ENCODE measurements around the gene PTPRN2.

The PTPRN2 gene

DNA sequence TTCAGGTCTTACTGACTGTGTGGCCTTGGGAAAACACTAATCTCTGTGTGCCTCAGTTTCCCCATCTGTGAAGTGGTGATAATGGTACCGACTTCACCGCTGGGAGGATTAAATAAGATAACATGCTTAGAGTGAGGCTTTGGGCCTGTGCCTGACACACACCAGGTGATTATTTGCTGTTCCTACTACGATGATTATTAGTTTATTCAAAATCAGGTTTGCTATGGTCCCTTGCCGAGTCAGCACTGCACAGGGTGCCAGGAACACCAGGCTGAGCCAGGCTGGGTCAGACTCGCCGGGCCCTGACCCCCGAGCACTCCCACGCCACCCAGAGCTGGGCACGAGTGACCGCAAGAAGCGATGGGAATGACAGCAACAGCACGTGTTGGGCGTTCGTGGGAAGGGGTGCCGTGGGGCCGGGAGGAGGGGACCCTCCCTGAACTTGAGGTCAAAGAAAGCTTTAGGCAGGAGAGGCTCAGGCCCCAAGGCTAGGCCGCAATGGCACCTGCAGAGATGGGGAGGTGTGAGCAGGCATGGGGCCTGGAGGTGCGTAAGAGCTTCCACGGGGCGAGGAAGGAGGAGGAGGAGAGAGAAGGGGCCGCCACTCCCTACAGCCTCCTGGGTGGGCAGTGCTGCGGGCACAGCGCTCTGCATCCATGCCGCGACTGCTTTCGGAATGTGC is 925.4 kb downstream of the PTPRN2 start:
- ChIA-PET POLR2A (no interaction called here), CTCF (no interaction called here)
- TF ChIP-seq BHLHE40 (IDR thresholded peaks at IDR 0.05; ENCODE audit: borderline replicate concordance): no peak
- TF ChIP-seq TARDBP (IDR thresholded peaks at IDR 0.05): no peak
- no peak for TF ChIP-seq ELF4 (IDR thresholded peaks at IDR 0.05)
- TF ChIP-seq ARNT (IDR thresholded peaks at IDR 0.05): no peak
- DNase-seq (ENCODE audit: extremely low spot score): no peak

DNA sequence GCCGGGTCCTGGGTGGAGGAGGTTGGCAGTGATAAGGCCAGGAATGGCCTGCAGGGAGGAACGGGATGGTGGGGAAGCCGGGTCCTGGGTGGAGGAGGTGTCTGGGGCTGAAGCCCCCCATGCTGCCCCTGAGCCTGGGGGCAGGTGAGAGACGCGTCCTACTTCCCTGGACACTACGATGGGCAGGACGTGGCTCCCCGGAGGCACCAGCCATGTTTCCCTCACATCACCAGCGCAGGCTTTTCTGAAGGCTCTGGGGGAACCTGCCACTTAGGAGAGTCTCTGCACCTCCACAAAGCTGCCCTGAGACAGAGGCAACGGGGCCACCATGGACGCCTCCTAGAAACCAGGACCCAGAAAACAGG is 926.0 kb downstream of the PTPRN2 start:
- POLR2A ChIA-PET: no interaction called here
- no peak for DNase-seq (ENCODE audit: extremely low spot score)
- CTCF ChIA-PET: no interaction called here
- TF ChIP-seq HDGF (IDR thresholded peaks at IDR 0.05; ENCODE audit: borderline replicate concordance) (no peak), NFRKB (IDR thresholded peaks at IDR 0.05) (no peak), SP1 (IDR thresholded peaks at IDR 0.05) (no peak), FOXM1 (IDR thresholded peaks at IDR 0.05; ENCODE audit: borderline replicate concordance) (no peak), FOXA1 (IDR thresholded peaks at IDR 0.05) (no peak), SUZ12 (IDR thresholded peaks at IDR 0.05) (no peak), CTBP1 (IDR thresholded peaks at IDR 0.05; ENCODE audit: borderline replicate concordance) (no peak), BHLHE40 (IDR thresholded peaks at IDR 0.05; ENCODE audit: borderline replicate concordance) (no peak), TARDBP (IDR thresholded peaks at IDR 0.05) (no peak), FOXK2 (IDR thresholded peaks at IDR 0.05) (no peak), ARNT (IDR thresholded peaks at IDR 0.05) (no peak), LEF1 (IDR thresholded peaks at IDR 0.05; ENCODE audit: borderline replicate concordance) (no peak), L3MBTL2 (conservative IDR thresholded peaks at IDR 0.05) (no peak), ZNF384 (IDR thresholded peaks at IDR 0.05) (no peak)

DNA sequence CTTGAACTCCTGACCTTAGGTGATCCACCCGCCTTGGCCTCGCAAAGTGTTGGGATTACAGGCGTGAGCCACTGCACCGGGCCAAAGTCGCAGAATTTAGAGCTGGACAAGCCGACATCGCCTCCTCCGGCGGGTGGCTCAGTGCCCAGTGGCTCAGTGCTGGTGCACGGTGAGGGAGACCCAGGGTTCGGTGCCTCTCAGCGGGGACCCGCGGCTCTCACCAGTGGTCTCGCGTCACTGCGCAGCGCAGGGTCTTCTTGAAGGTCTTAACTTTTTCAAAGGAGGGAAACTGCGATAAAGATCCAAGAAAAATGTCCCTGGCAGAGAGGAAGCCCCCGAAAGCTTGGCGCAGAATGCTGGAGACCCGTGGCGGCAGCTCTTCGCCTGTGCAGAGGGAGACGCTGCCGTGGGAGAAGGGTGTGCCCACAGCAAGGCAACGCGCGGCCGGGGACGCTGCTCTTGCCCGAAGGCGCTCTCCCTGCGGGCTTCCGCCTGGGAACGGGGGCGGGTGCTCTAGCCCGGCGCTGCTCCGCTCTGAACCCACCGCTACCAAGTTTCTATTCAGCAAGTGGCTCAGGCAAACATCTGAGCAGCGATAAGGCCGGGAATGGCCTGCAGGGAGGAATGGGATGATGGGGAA is 926.5 kb downstream of the PTPRN2 start:
- no peak for TF ChIP-seq CTBP1 (IDR thresholded peaks at IDR 0.05; ENCODE audit: borderline replicate concordance)
- ChIA-PET POLR2A (no interaction called here), CTCF (no interaction called here)
- DNase-seq (ENCODE audit: extremely low spot score): no peak

DNA sequence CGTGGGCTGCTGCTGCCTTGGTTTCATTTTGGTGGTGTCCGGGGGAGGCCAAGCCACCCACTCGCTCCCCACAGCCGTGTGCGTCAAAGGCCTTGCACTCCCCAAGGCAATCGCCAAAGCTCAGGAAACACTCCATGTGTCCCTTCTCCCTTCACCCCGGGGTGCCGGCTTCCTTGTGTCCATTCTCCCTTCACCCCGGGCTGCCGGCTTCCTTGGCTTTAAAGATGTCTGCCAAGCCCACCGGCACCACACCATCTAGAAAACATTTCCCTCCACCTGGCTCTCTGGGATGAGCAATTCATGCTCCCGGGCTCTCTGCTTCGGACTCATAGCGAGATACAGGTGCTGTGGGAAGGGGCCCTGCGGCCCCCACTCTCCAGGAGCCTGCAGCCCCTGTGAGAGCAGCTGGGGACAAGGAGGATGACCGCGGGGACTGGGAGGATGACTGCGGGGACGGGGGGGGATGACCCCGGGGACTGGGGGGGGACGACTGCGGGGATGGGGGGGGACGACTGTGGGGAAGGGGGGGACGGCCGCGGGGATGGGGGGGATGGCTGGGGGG is 928.7 kb downstream of the PTPRN2 start:
- TF ChIP-seq BHLHE40 (IDR thresholded peaks at IDR 0.05; ENCODE audit: borderline replicate concordance) (no peak), L3MBTL2 (conservative IDR thresholded peaks at IDR 0.05) (no peak), TARDBP (IDR thresholded peaks at IDR 0.05) (no peak), ZNF384 (IDR thresholded peaks at IDR 0.05) (no peak), ELF4 (IDR thresholded peaks at IDR 0.05) (no peak), NFRKB (IDR thresholded peaks at IDR 0.05) (no peak), CTBP1 (IDR thresholded peaks at IDR 0.05; ENCODE audit: borderline replicate concordance) (no peak), FOXA1 (IDR thresholded peaks at IDR 0.05) (no peak), FOXK2 (IDR thresholded peaks at IDR 0.05) (no peak), FOXM1 (IDR thresholded peaks at IDR 0.05; ENCODE audit: borderline replicate concordance) (no peak), LEF1 (IDR thresholded peaks at IDR 0.05; ENCODE audit: borderline replicate concordance) (no peak), SUZ12 (IDR thresholded peaks at IDR 0.05) (no peak), ARNT (IDR thresholded peaks at IDR 0.05) (no peak), SP1 (IDR thresholded peaks at IDR 0.05) (no peak), HDGF (IDR thresholded peaks at IDR 0.05; ENCODE audit: borderline replicate concordance) (no peak)
- TF ChIP-seq, protein P1, sequence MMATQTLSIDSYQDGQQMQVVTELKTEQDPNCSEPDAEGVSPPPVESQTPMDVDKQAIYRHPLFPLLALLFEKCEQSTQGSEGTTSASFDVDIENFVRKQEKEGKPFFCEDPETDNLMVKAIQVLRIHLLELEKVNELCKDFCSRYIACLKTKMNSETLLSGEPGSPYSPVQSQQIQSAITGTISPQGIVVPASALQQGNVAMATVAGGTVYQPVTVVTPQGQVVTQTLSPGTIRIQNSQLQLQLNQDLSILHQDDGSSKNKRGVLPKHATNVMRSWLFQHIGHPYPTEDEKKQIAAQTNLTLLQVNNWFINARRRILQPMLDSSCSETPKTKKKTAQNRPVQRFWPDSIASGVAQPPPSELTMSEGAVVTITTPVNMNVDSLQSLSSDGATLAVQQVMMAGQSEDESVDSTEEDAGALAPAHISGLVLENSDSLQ (IDR thresholded peaks at IDR 0.05): no peak
- DNase-seq (ENCODE audit: extremely low spot score): no peak
- ChIA-PET CTCF (no interaction called here), POLR2A (no interaction called here)

DNA sequence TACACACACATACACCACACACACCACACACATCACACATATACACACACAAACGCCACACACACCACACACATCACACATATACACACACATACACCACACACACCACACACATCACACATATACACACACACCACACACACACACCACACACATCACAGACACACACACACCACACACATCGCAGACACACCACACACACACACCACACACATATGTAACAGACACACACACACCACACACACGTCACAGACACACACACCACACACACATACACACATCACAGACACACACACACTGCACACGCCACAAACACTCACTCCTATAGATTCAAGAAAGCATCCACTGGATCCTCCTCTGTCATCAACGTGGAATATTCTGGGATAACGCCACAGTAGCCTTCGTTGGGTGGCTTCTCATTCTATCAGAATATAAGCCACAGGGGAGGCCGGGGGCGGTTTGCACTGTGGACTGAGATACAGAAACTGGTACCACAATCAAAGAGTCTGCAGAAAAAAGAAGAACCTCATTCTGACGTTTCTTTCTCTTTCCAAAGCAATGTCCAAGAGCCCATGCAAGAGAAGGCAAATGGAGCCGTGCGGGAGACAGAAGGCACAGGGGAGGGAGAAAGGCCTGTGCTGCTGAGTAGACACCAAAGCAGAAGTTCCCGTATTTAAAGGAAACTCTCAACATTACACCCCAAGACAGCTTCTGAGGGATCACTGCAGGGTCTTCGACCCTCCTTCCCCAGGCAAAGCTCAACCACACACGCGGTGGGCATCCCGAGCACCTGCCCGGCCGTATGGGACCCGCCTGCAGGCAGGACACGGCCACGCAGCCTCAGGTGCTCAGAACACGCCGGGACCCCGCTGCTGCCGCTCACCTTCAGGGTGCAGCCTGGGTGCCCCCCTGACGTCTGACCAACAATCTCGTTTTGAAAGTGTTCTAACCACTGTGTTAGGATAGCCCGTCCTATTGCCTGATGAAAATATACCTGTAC is 929.6 kb downstream of the PTPRN2 start:
- no peak for TF ChIP-seq ARNT (IDR thresholded peaks at IDR 0.05)
- TF ChIP-seq ELF4 (IDR thresholded peaks at IDR 0.05): no peak
- no peak for TF ChIP-seq SUZ12 (IDR thresholded peaks at IDR 0.05)
- TF ChIP-seq FOXA1 (IDR thresholded peaks at IDR 0.05): no peak
- no peak for TF ChIP-seq ZNF384 (IDR thresholded peaks at IDR 0.05)
- no peak for TF ChIP-seq LEF1 (IDR thresholded peaks at IDR 0.05; ENCODE audit: borderline replicate concordance)
- no peak for TF ChIP-seq CTBP1 (IDR thresholded peaks at IDR 0.05; ENCODE audit: borderline replicate concordance)
- POLR2A ChIA-PET: no interaction called here
- DNase-seq (ENCODE audit: extremely low spot score): no peak
- CTCF ChIA-PET: no interaction called here

DNA sequence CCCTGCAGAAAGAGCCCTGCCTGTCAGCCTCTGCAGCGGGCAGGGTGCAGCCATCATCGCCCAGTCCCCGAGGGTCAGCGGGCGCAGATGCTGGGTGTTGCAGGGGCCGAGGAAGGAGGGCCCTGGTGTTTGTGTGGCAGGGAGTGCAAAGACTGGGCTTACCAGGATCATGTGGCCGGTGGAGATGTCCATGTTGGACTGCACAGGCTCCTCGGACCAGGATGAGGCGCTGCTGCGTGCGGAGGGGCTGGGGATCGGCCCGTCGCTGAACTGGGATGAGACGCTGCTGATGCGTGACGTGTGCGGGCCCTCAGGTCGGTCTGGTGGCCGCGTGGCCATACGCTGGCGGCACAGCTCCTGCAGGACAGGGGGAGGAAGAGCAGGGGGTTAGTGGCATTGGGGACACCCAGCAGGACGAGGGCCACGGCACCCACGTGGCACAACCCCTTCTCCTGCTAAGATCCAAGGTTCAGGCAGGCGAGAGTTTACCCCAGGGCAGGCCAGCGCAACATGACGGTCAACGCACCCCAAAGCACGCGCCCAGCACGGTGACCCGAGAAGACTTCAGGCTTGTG is 931.3 kb downstream of the PTPRN2 start:
- TF ChIP-seq ARNT (IDR thresholded peaks at IDR 0.05) (no peak), SUZ12 (IDR thresholded peaks at IDR 0.05) (no peak), FOXM1 (IDR thresholded peaks at IDR 0.05; ENCODE audit: borderline replicate concordance) (no peak)
- no peak for DNase-seq (ENCODE audit: extremely low spot score)
- POLR2A ChIA-PET: no interaction called here
- CTCF ChIA-PET: no interaction called here

DNA sequence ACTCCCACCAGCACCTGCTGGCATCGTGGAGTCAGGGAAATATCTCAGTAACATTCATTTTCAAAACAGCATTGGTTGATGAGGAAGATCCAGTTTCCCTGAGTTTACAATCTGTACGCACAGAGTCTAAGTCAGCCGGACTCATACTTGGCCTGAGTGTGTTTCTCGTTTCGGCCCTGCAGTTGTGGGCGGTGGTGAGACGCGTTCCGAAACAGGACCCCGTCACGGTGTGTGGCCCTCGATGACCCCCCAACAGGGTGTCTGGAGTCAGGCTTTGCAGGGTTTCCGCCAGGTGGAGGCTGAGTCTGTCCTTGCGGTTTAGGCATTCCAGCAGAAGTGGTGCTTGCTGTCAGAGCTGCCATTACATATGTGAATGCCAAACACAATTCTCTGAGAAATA is 933.3 kb downstream of the PTPRN2 start:
- DNase-seq (ENCODE audit: extremely low spot score): no peak
- no peak for TF ChIP-seq L3MBTL2 (conservative IDR thresholded peaks at IDR 0.05)
- TF ChIP-seq SP1 (IDR thresholded peaks at IDR 0.05): no peak
- TF ChIP-seq BHLHE40 (IDR thresholded peaks at IDR 0.05; ENCODE audit: borderline replicate concordance): no peak
- no peak for TF ChIP-seq ZNF384 (IDR thresholded peaks at IDR 0.05)
- no peak for TF ChIP-seq NFRKB (IDR thresholded peaks at IDR 0.05)
- TF ChIP-seq CTBP1 (IDR thresholded peaks at IDR 0.05; ENCODE audit: borderline replicate concordance): no peak
- TF ChIP-seq ELF4 (IDR thresholded peaks at IDR 0.05): no peak
- no peak for TF ChIP-seq SUZ12 (IDR thresholded peaks at IDR 0.05)
- no peak for TF ChIP-seq FOXM1 (IDR thresholded peaks at IDR 0.05; ENCODE audit: borderline replicate concordance)
- TF ChIP-seq, protein P1 (IDR thresholded peaks at IDR 0.05): no peak
- TF ChIP-seq FOXA1 (IDR thresholded peaks at IDR 0.05): no peak
- TF ChIP-seq TARDBP (IDR thresholded peaks at IDR 0.05): no peak
- POLR2A ChIA-PET: no interaction called here
- CTCF ChIA-PET: no interaction called here
